Hepatocyte (in vitro differentiated cells): ENCODE results near the gene RALGPS2. TPM values are rescaled to one million over a fixed set of nuclear protein-coding genes. Genes with fewer than 3 reads are reported as not detected.

Experiments used
- DNase-seq: peaks from one replicate; pipeline ENCODE4 v3.0.0-alpha.2; 2016; ENCODE audit warnings: low spot score
- H2AFZ ChIP-seq: fragments of 200-600 bp; sonication (generic); 2 replicates; pipeline ENCODE4 v1.6.0; 2016; ENCODE audit warnings: antibody characterized with exemption, mild to moderate bottlenecking
- H3K27ac ChIP-seq: fragments of 200-600 bp; sonication (generic); 2 replicates; pipeline ENCODE4 v1.5.1; 2016; ENCODE audit warnings: mild to moderate bottlenecking
- H3K27me3 ChIP-seq: fragments of 200-600 bp; sonication (generic); 2 replicates; pipeline ENCODE4 v1.6.1; 2016
- H3K36me3 ChIP-seq: fragments of 200-600 bp; sonication (generic); replicated peaks from 2 replicates; pipeline ENCODE4 v1.5.1; 2016; ENCODE audit warnings: low read depth; ENCODE audit not compliant: insufficient read depth
- H3K4me1 ChIP-seq: fragments of 200-600 bp; sonication (generic); 2 replicates; pipeline ENCODE4 v1.5.1; 2016; ENCODE audit warnings: mild to moderate bottlenecking, moderate library complexity; ENCODE audit not compliant: insufficient read depth
- H3K4me2 ChIP-seq: fragments of 200-600 bp; sonication (generic); 2 replicates; pipeline ENCODE4 v1.6.0; 2016
- H3K4me3 ChIP-seq: fragments of 200-600 bp; sonication (generic); 2 replicates; pipeline ENCODE4 v1.5.1; 2016; ENCODE audit warnings: mild to moderate bottlenecking
- H3K79me2 ChIP-seq: fragments of 200-600 bp; sonication (generic); 2 replicates; pipeline ENCODE4 v1.6.0; 2017; ENCODE audit warnings: mild to moderate bottlenecking
- H3K9me2 ChIP-seq: fragments of 200-600 bp; sonication (generic); replicated peaks from 2 replicates; pipeline ENCODE4 v1.6.0; 2017; ENCODE audit warnings: mild to moderate bottlenecking; ENCODE audit not compliant: insufficient read depth
- H3K9me3 ChIP-seq: fragments of 200-600 bp; sonication (generic); 2 replicates; pipeline ENCODE4 v1.5.1; 2016; ENCODE audit warnings: low read depth, mild to moderate bottlenecking
- H4K20me1 ChIP-seq: fragments of 200-600 bp; sonication (generic); 2 replicates; pipeline ENCODE4 v1.6.0; 2016; ENCODE audit warnings: mild to moderate bottlenecking; ENCODE audit not compliant: insufficient read depth, poor library complexity, severe bottlenecking
- CTCF ChIP-seq: fragments of 200-600 bp; sonication (generic); IDR thresholded peaks from 2 replicates; pipeline ENCODE4 v1.5.1; 2016; ENCODE audit warnings: antibody characterized with exemption, mild to moderate bottlenecking; ENCODE audit not compliant: poor library complexity
- EZH2 ChIP-seq: fragments of 200-600 bp; sonication (generic); IDR thresholded peaks from 2 replicates; pipeline ENCODE4 v1.6.1; 2016; ENCODE audit warnings: antibody characterized with exemption, mild to moderate bottlenecking, borderline replicate concordance
- EZH2phosphoT487 ChIP-seq: fragments of 200-600 bp; sonication (generic); IDR thresholded peaks from one replicate; pipeline ENCODE4 v1.6.1; 2018; ENCODE audit warnings: antibody characterized with exemption, mild to moderate bottlenecking, low read depth, moderate library complexity; ENCODE audit not compliant: unreplicated experiment, severe bottlenecking
- WGBS: methylation state at CpG from one replicate; pipeline ENCODE4 v1.1.6; 2016; ENCODE audit warnings: low lambda C conversion rate; ENCODE audit errors: missing lambda C conversion rate; 5-methylcytosine and 5-hydroxymethylcytosine counted together
- polyA plus RNA-seq: library from polyadenylated mRNA; unstranded; fragments of >200 nt; fragmentation: Nextera tagmentation; extraction: Ambion mirVana; gene quantifications from 2 replicates; pipeline ENCODE4 v1.2.1, GENCODE V29; 2016
- total RNA-seq: library from RNA; depleted of rRNA; stranded (reverse); fragments of >200 nt; gene quantifications from 2 replicates; pipeline ENCODE4 v1.2.3, GENCODE V29; 2014

RALGPS2 gene
- total and polyA plus RNA-seq, 2 experiments from 2014 or later: 9.3 to 35.4 TPM

DNA sequence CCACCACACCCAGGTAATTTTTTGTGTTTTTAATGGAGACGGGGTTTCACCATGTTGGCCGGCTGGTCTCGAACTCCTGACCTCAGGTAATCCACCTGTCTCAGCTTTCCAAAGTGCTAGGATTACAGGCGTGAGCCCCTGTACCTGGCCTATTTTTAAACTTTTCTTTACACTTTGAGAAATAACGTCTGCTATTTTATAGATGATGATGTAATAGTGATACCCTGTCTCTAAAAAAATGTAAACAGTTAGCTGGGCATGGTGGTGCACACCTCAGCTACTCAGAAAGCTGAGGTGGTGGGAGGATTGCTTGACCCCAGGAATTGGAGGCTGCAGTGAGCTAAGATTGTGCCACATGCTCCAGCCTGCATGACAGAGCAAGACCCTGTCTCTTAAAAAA lies 47.9 kb downstream of the RALGPS2 start:
- no peak overlapping the region for H3K4me2 ChIP-seq
- H3K27ac ChIP-seq: no peak overlapping the region
- H2AFZ ChIP-seq: no peak overlapping the region
- H3K9me2 ChIP-seq: no peaks in the 10 kb centered on the region
- H3K9me3 ChIP-seq: no peaks in the 10 kb centered on the region
- WGBS: 85% methylated on average over 5 of the region's 5 CpGs
- no peaks in the 10 kb centered on the region for H3K4me1 ChIP-seq
- no peak for DNase-seq
- no peaks in the 10 kb centered on the region for H3K36me3 ChIP-seq
- H3K79me2 ChIP-seq: peaks cover 35% of the 10 kb centered on the region
- no peaks in the 10 kb centered on the region for H4K20me1 ChIP-seq
- H3K27me3 ChIP-seq: no peaks in the 10 kb centered on the region
- H3K4me3 ChIP-seq: no peak overlapping the region
- TF ChIP-seq EZH2 (no peak), CTCF (no peak), EZH2phosphoT487 (no peak)

DNA sequence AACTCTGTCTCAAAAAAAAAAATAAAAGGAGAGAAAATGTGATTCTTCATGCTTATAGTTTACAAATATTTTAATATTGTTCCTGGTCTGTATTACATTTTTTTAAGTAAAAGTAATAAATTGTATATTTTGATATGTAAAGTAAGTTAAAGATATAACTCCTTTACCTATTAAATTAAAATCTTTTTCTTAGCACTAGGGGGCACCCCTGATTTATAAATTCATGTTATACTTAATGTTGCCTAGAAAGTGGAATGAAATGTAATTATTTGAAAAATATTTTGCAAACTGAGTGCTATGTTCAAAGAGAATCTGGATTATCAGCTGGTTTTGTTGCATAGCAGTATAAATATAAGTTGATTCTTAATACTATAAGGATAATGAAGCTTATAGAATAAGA lies 49.2 kb downstream of the RALGPS2 start:
- Histone ChIP-seq H3K27me3 (no peaks in the 10 kb centered on the region), H3K4me3 (no peak overlapping the region), H3K4me1 (no peaks in the 10 kb centered on the region), H4K20me1 (no peaks in the 10 kb centered on the region), H2AFZ (no peak overlapping the region), H3K27ac (no peak overlapping the region), H3K9me2 (no peaks in the 10 kb centered on the region), H3K79me2 (peaks cover 25% of the 10 kb centered on the region), H3K4me2 (no peak overlapping the region), H3K36me3 (no peaks in the 10 kb centered on the region), H3K9me3 (no peaks in the 10 kb centered on the region)
- TF ChIP-seq EZH2phosphoT487: no peak
- TF ChIP-seq EZH2: no peak
- TF ChIP-seq CTCF: peak; percentile 60
- peak; percentile 28 for DNase-seq

- no peaks in the 10 kb centered on the region for H3K36me3 ChIP-seq
- H3K4me2 ChIP-seq: no peak overlapping the region
- peaks cover 21% of the 10 kb centered on the region for H3K79me2 ChIP-seq
- no peaks in the 10 kb centered on the region for H3K9me3 ChIP-seq
- no peak overlapping the region for H3K27ac ChIP-seq
- no peaks in the 10 kb centered on the region for H3K27me3 ChIP-seq
- H3K9me2 ChIP-seq: no peaks in the 10 kb centered on the region
- no peak overlapping the region for H2AFZ ChIP-seq
- no peak for DNase-seq
- H3K4me3 ChIP-seq: no peak overlapping the region
- no peaks in the 10 kb centered on the region for H3K4me1 ChIP-seq
- no peaks in the 10 kb centered on the region for H4K20me1 ChIP-seq
- WGBS: 82% methylated on average over 2 of the region's 2 CpGs
- TF ChIP-seq EZH2phosphoT487: no peak
- no peak for TF ChIP-seq CTCF
- TF ChIP-seq EZH2: no peak
These were observed 51.5 kb downstream of the RALGPS2 start for GRCh38 chr1:178776553-178776952.

DNA sequence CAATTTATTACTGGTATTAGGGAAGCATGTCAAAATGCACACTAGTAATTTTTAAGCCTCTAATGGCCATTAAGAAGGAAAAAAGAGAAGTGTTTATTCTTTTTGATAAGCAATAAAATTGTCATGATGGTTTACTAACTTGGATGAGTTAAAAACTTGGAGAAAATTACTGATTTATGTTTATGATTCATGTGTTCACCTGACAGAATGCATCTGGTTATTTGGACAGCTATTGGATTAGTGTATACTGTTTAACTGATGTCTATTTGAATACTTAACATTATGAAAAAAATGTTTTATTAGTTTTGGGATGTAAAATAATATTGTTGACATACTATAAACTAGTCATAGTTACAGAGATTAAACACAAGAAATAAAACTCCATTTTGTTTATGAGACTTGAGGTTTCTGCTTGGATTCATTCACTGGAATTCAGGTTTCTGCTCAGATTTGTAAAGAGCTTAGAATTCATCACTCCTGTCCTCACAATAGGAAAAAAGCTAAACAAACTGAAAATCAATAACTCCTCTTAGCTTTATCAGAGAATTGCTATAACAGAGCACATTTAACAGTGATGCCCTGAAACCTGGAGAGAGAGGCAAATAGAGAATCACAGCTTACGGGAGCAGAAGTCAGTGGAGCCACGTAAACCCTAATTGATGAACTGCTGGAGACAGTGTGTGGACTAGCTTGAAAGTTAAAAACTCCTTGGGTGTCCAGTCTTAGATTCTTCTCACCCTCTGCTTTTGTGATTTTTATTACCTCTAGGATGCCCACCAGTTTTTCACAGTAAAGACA lies 56.7 kb downstream of the RALGPS2 start:
- no peaks in the 10 kb centered on the region for H3K4me1 ChIP-seq
- no peaks in the 10 kb centered on the region for H4K20me1 ChIP-seq
- no peak for DNase-seq
- H3K4me3 ChIP-seq: no peak overlapping the region
- TF ChIP-seq CTCF (no peak), EZH2phosphoT487 (no peak), EZH2 (no peak)
- 58% methylated on average over 2 of the region's 2 CpGs for WGBS
- no peaks in the 10 kb centered on the region for H3K36me3 ChIP-seq
- H3K27ac ChIP-seq: no peak overlapping the region
- H3K4me2 ChIP-seq: no peak overlapping the region
- no peaks in the 10 kb centered on the region for H3K27me3 ChIP-seq
- no peaks in the 10 kb centered on the region for H3K9me2 ChIP-seq
- peaks cover 2% of the 10 kb centered on the region for H3K79me2 ChIP-seq
- H3K9me3 ChIP-seq: no peaks in the 10 kb centered on the region
- H2AFZ ChIP-seq: no peak overlapping the region
